NCI-H1694 (cell line): ENCODE results near the gene SMCO4.
"Not testable (repeated sequence)": the region's sequence is repeated elsewhere in the genome, so short reads cannot be mapped to it uniquely, and the experiment has no call there.

Experiments
- DNase-seq: peaks from one replicate; lab custom pipeline; 2025; lab: John Stamatoyannopoulos, UW

The SMCO4 gene

GRCh38 chr11:93476796-93477195 lies 66.4 kb downstream of the SMCO4 start:
- DNase-seq: no peak

GRCh38 chr11:93474123-93474522 lies 69.1 kb downstream of the SMCO4 start:
- no peak for DNase-seq

- no peak for DNase-seq
Measured at GRCh38 chr11:93468290-93468689, 74.9 kb downstream of the SMCO4 start.

GRCh38 chr11:93467054-93467453 lies 76.1 kb downstream of the SMCO4 start:
- DNase-seq: no peak

- DNase-seq: no peak
Measured at GRCh38 chr11:93464927-93465540, 78.2 kb downstream of the SMCO4 start.

GRCh38 chr11:93463666-93464065 lies 79.5 kb downstream of the SMCO4 start:
- not testable (repeated sequence) for DNase-seq

- no peak for DNase-seq
Measured at GRCh38 chr11:93458286-93458685, 84.9 kb downstream of the SMCO4 start.

- DNase-seq: no peak
Measured at GRCh38 chr11:93444617-93445073, 98.5 kb downstream of the SMCO4 start.

- not testable (repeated sequence) for DNase-seq
Measured at GRCh38 chr11:93443232-93443631, 100.0 kb downstream of the SMCO4 start.

GRCh38 chr11:93432247-93432646 lies 110.9 kb downstream of the SMCO4 start:
- DNase-seq: no peak
